ENCODE results near the gene PRIM1.

Gene PRIM1

DNA sequence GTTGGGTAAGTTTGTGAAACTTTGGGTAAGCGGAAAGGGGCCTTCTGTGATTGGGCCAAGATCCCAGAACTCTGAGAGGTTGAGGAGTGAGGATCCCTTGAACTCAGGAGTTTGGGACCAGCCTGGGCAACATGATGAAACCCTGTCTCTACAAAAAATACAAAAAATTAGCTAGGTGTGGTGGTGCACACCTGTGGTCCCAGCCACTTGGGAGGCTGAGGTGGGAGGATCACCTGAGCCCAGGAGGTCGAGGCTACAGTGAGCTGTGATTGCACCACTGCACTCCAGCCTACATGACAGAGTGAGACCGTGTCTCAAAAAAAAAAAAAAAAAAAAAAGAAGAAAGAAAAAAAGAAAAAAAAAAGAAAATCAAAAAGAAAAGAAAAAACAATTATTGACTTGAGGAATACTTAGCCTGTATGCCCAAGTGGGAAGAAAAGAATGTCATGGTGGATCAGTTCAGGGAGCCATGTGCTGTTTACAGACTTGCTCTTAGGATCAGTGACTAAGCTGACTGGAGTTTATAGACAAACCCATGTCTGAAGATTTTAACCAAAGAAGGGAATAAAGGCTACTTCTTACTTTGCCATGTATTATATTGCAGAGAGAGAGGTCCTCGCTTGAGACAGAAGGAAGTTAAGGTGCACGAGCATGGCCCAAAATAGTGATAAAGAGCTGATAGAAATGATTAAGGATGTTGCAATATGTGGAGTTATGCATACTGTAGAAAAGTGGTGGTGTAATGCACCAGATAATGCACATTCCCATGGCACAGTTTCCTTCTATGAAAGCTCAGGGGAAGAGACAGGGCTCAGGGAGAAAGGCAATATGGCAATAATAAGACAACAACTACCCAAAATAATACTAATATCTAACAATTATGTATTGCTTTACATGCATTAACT is 11.9 kb upstream of the PRIM1 start:
- TF ChIP-seq, protein P1, sequence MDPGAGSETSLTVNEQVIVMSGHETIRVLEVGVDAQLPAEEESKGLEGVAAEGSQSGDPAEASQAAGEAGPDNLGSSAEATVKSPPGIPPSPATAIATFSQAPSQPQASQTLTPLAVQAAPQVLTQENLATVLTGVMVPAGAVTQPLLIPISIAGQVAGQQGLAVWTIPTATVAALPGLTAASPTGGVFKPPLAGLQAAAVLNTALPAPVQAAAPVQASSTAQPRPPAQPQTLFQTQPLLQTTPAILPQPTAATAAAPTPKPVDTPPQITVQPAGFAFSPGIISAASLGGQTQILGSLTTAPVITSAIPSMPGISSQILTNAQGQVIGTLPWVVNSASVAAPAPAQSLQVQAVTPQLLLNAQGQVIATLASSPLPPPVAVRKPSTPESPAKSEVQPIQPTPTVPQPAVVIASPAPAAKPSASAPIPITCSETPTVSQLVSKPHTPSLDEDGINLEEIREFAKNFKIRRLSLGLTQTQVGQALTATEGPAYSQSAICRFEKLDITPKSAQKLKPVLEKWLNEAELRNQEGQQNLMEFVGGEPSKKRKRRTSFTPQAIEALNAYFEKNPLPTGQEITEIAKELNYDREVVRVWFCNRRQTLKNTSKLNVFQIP (CRISPR knock-in tag; IDR thresholded peaks at IDR 0.05; ENCODE audit: borderline replicate concordance, low read depth) = no peak
- TF ChIP-seq BACH2 (CRISPR knock-in tag; IDR thresholded peaks at IDR 0.05; ENCODE audit: borderline replicate concordance) (no peak), ZC3H10 (CRISPR knock-in tag; IDR thresholded peaks at IDR 0.05) (no peak), ZNF8 (CRISPR knock-in tag; IDR thresholded peaks at IDR 0.05) (no peak)
- no peak; the same call in 2 of the 3 replicates for ATAC-seq

DNA sequence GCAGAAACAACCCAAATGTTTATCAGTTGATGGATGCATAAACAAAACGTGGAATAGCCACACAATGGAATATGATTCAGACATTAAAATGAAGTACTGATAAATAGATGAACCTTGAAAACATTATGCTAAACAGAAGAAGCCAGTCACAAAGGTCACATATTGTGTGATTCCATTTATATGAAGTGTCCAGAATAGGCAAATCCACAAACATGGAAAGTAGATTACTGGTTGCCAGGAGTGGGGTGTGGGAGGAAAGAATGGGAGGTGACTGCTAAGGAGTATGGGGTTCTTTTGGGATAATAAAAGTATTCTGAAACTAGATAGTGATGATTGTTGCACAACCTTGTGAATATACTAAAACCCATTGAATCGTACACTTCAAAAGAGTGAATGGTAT is 9.7 kb upstream of the PRIM1 start:
- TF ChIP-seq ZNF70 (CRISPR knock-in tag; IDR thresholded peaks at IDR 0.05) (no peak), SNAI2 (CRISPR knock-in tag; IDR thresholded peaks at IDR 0.05) (no peak), GLIS3 (CRISPR knock-in tag; IDR thresholded peaks at IDR 0.05) (no peak), TCF4 (CRISPR knock-in tag; IDR thresholded peaks at IDR 0.05; ENCODE audit: borderline replicate concordance) (no peak), ZNF565 (CRISPR knock-in tag; conservative IDR thresholded peaks at IDR 0.05; ENCODE audit: low read depth) (no peak), CSDC2 (CRISPR knock-in tag; IDR thresholded peaks at IDR 0.05) (no peak), ARNTL (CRISPR knock-in tag; IDR thresholded peaks at IDR 0.05; ENCODE audit: borderline replicate concordance, low read depth) (no peak), PPARA (CRISPR knock-in tag; IDR thresholded peaks at IDR 0.05; ENCODE audit: borderline replicate concordance) (no peak), BACH2 (CRISPR knock-in tag; IDR thresholded peaks at IDR 0.05; ENCODE audit: borderline replicate concordance) (no peak), ESRRG (CRISPR knock-in tag; IDR thresholded peaks at IDR 0.05) (no peak), ZFP30 (CRISPR knock-in tag; IDR thresholded peaks at IDR 0.05) (no peak), ZFP3 (CRISPR knock-in tag; IDR thresholded peaks at IDR 0.05) (no peak)
- TF ChIP-seq, protein P2, sequence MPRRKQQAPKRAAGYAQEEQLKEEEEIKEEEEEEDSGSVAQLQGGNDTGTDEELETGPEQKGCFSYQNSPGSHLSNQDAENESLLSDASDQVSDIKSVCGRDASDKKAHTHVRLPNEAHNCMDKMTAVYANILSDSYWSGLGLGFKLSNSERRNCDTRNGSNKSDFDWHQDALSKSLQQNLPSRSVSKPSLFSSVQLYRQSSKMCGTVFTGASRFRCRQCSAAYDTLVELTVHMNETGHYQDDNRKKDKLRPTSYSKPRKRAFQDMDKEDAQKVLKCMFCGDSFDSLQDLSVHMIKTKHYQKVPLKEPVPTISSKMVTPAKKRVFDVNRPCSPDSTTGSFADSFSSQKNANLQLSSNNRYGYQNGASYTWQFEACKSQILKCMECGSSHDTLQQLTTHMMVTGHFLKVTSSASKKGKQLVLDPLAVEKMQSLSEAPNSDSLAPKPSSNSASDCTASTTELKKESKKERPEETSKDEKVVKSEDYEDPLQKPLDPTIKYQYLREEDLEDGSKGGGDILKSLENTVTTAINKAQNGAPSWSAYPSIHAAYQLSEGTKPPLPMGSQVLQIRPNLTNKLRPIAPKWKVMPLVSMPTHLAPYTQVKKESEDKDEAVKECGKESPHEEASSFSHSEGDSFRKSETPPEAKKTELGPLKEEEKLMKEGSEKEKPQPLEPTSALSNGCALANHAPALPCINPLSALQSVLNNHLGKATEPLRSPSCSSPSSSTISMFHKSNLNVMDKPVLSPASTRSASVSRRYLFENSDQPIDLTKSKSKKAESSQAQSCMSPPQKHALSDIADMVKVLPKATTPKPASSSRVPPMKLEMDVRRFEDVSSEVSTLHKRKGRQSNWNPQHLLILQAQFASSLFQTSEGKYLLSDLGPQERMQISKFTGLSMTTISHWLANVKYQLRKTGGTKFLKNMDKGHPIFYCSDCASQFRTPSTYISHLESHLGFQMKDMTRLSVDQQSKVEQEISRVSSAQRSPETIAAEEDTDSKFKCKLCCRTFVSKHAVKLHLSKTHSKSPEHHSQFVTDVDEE (CRISPR knock-in tag; IDR thresholded peaks at IDR 0.05) = no peak
- TF ChIP-seq, protein P3, sequence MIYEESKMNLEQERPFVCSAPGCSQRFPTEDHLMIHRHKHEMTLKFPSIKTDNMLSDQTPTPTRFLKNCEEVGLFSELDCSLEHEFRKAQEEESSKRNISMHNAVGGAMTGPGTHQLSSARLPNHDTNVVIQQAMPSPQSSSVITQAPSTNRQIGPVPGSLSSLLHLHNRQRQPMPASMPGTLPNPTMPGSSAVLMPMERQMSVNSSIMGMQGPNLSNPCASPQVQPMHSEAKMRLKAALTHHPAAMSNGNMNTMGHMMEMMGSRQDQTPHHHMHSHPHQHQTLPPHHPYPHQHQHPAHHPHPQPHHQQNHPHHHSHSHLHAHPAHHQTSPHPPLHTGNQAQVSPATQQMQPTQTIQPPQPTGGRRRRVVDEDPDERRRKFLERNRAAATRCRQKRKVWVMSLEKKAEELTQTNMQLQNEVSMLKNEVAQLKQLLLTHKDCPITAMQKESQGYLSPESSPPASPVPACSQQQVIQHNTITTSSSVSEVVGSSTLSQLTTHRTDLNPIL (CRISPR knock-in tag; IDR thresholded peaks at IDR 0.05; ENCODE audit: low read depth) = no peak
- ATAC-seq = no peak

DNA sequence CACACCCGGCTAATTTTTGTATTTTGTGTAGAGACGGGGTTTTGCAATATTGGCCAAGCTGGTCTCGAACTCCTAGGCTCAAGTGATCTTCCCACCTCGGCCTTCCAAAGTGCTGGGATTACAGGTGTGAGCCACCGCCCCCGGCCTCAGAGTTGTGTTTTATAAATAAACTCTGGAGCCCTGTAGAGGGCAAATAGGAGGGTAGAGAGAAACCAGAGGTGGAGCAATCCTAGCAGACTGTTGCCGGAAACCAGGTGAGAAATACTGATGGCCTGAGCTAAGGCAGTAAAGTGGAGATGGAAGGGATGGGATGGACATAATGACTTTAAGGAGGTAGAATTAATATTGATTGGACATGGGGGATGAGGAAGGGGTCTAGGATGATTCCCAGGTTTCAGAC is 8.3 kb upstream of the PRIM1 start:
- no peak for ATAC-seq
- TF ChIP-seq ESRRG (CRISPR knock-in tag; IDR thresholded peaks at IDR 0.05) = no peak
- no peak for TF ChIP-seq ISL1 (CRISPR knock-in tag; IDR thresholded peaks at IDR 0.05)
- TF ChIP-seq CSDC2 (CRISPR knock-in tag; IDR thresholded peaks at IDR 0.05) = no peak
- TF ChIP-seq, protein P1 (CRISPR knock-in tag; IDR thresholded peaks at IDR 0.05; ENCODE audit: borderline replicate concordance, low read depth) = no peak
- TF ChIP-seq RARB (CRISPR knock-in tag; IDR thresholded peaks at IDR 0.05) = no peak
- no peak for TF ChIP-seq ZC3H10 (CRISPR knock-in tag; IDR thresholded peaks at IDR 0.05)
- TF ChIP-seq, protein P2 (CRISPR knock-in tag; IDR thresholded peaks at IDR 0.05) = no peak
- TF ChIP-seq PPARA (CRISPR knock-in tag; IDR thresholded peaks at IDR 0.05; ENCODE audit: borderline replicate concordance) = no peak
- TF ChIP-seq TOX (CRISPR knock-in tag; IDR thresholded peaks at IDR 0.05; ENCODE audit: borderline replicate concordance) = no peak
- TF ChIP-seq BACH2 (CRISPR knock-in tag; IDR thresholded peaks at IDR 0.05; ENCODE audit: borderline replicate concordance) = no peak
- no peak for TF ChIP-seq ZFP3 (CRISPR knock-in tag; IDR thresholded peaks at IDR 0.05)
- no peak for TF ChIP-seq GLIS3 (CRISPR knock-in tag; IDR thresholded peaks at IDR 0.05)
- TF ChIP-seq ZNF8 (CRISPR knock-in tag; IDR thresholded peaks at IDR 0.05) = no peak
- no peak for TF ChIP-seq ZNF565 (CRISPR knock-in tag; conservative IDR thresholded peaks at IDR 0.05; ENCODE audit: low read depth)
- no peak for TF ChIP-seq TCF4 (CRISPR knock-in tag; IDR thresholded peaks at IDR 0.05; ENCODE audit: borderline replicate concordance)
